GM12865 (cell line): ENCODE results near the gene HIVEP2.

Experiments used
- DNase-seq: peaks from one replicate; pipeline ENCODE4 v3.0.0; 2010; ENCODE audit warnings: low read depth
- H3K4me3 ChIP-seq: 2 replicates; pipeline ENCODE4 v1.5.1; 2011; ENCODE audit warnings: mild to moderate bottlenecking, low read depth, low read length, control low read depth
- CTCF ChIP-seq: IDR thresholded peaks from 2 replicates; pipeline ENCODE4 v1.5.1; 2011; ENCODE audit warnings: low read length, control low read depth, low read depth, inconsistent platforms; ENCODE audit not compliant: insufficient read depth; ENCODE audit errors: missing control alignments

The HIVEP2 gene

GRCh38 chr6:142808405-142809061, 136.4 kb downstream of the HIVEP2 start:
- TF ChIP-seq CTCF: no peak
- no peak overlapping the region for H3K4me3 ChIP-seq
- no peak for DNase-seq

DNA sequence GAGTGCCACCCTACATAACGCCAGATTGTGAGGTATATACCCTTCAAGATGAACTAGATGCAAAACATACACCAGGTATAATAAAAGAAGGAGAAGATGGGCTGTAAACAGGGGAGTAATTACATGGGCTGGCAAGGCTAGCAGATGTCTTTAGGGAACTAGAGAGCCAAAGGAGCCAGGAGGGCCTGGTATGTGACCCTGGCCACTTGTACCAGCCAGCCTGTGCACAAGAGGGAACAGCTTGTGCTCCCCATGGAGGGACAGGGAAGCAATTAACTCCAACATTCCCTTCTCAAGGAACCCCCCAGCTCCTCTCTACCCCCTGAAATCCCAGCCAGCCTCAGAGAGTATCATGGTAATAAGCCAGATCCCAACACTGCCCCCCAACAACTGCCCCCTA, 139.9 kb downstream of the HIVEP2 start:
- no peak for TF ChIP-seq CTCF
- no peak overlapping the region for H3K4me3 ChIP-seq
- no peak for DNase-seq

GRCh38 chr6:142804490-142804889, 140.5 kb downstream of the HIVEP2 start:
- no peak for TF ChIP-seq CTCF
- no peak overlapping the region for H3K4me3 ChIP-seq
- DNase-seq: no peak

GRCh38 chr6:142803495-142804058, 141.4 kb downstream of the HIVEP2 start:
- H3K4me3 ChIP-seq: no peak overlapping the region
- TF ChIP-seq CTCF: no peak
- DNase-seq: no peak

GRCh38 chr6:142803032-142803431, 141.9 kb downstream of the HIVEP2 start:
- TF ChIP-seq CTCF: no peak
- no peak for DNase-seq

GRCh38 chr6:142802124-142802523, 142.9 kb downstream of the HIVEP2 start:
- DNase-seq: peak; percentile 56
- H3K4me3 ChIP-seq: no peak overlapping the region
- TF ChIP-seq CTCF: no peak

More at GRCh38 chr6:142803032-142803431, 141.9 kb downstream of the HIVEP2 start:
- no peak overlapping the region for H3K4me3 ChIP-seq

DNA sequence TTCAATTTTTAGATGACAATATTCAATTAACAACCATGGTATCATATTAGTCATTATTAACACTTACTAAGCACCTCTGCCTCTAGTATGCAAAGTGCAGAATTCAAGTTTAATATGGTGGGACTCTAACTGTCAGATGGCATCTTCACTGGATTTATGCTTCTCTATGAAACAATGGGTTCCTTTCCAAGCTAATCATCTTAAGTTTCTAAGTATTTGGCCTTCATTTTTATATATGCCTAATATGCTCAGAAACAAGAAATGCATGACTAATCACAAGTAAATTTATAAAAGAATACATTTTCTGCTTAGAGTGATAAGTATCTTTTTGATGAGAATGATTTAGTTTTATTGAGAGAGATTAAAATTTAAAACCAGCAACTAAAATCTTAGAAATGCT, 144.7 kb downstream of the HIVEP2 start:
- no peak for DNase-seq
- no peak for TF ChIP-seq CTCF
- no peak overlapping the region for H3K4me3 ChIP-seq
